Stimulated activated CD8-positive, alpha-beta memory T cell treated with anti-CD3 and anti-CD28 coated beads, Interleukin-7, amount 100 ng/mL, for 1 hour (primary cell): ENCODE data around the gene INO80.

Experiments
- DNase-seq, 2 donors: peaks; one replicate each; pipeline ENCODE4 v3.0.0-alpha.2; 2020; ENCODE audit warnings: low read depth in 2 of 2

The INO80 gene

DNA sequence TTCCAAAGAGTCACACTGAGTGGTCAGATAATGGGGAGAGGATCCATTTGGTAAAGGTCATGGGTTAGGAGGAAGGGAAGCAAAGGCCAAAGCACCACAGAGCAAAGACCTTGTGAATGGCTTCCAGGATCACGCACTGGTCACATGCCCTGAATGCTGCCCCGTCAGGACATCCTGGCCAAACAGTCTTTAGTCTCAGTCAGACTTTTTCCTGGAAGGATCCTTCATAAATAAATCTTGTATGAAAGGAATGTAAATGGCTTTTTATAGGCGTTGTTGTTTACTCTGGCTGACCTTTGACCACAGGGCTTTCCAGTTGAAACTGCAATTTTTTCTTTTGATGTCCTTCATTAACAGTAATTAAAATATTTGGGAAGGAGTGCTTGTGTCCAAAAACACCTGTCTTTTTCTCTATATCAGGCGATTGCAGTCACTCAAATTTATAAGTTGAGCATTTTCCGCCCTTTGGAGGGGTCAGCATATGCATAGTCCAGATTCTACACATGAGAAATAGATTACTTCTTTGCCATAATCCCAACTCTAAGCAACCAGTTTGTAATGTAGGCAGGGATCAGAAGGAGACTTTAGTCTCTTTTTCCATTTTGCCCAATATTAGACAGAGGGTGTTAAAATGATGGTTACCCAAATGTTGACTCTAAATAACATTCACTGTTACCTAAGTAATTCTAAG lies 114.4 kb downstream of the INO80 start:
- DNase-seq = no peak

DNA sequence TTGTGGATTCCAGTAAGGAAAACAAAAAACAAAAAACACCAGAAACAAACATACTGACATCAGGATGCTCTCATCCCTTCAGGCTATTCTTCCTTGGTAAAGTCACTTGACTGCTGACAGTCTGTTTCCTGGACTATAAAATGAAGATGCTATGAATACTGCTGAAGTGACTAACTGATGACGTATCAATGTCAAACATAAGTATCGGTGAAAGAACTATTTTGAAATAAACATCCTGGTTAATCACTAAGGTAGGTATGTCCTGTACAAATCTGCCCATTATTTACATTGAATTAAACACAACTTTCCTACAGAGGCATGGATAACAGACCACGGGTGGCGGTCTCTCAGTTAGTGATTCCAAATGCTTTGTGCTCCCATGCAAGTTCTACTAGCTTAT lies 116.9 kb downstream of the INO80 start:
- no peak for DNase-seq

DNA sequence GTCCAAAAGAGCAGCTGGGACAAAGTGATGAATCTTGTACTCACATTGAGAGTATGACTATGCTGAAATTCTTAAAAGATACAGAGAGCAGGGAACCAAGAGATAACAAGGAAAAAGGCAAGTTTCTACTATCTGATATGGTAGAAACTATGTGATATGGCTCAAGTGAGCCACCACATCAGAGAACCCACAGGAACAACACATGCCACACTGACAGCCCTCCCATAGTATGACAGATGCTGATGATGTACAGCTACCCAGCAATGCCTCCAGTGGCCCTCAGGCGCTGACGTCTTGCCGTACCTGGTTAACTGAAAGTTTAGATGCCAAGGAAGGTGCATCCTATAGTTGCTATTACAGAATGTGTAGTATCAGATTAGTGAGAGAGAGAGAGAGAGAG lies 120.4 kb downstream of the INO80 start:
- DNase-seq = no peak

DNA sequence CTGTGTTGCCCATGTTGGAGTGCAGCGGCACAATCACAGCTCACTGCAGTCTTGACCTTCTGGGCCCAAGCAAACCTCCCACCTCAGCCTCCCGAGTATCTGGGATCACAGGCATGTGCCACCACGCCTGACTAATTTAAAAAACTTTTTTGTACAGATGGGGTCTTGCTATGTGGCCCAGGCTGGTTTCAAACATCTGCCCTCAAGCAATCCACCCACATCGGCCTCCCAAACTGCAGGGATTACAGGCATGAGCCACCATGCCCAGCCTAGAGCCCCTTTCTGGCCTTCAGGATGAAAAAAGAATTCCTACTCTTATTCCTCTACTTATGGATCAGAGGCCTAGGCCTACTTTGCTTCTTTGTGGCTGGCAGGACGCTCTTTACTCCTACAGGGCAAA lies 123.3 kb downstream of the INO80 start:
- no peak for DNase-seq

DNA sequence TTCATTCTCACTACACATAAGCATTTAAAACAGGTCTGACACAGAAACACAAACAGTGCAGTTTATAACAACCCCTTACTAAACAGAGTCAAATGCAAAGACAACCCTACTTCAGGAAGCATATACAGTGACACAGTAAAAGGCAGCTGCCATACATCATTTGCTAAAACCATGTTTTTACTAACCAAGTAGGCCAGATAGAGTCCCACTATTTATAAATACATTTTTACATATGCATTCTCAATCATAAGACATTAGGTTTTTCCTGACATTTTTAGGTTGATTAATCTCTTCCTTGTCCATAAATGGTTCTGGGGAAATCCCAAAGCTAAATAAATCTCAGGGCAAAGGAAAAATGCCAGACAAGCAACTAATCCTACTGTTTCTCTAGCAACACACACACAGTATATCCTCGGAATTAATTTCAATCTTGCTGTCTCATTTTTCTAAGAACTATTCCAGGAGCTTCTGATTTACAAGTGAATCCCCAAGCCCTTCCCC lies 123.8 kb downstream of the INO80 start:
- DNase-seq = no peak

DNA sequence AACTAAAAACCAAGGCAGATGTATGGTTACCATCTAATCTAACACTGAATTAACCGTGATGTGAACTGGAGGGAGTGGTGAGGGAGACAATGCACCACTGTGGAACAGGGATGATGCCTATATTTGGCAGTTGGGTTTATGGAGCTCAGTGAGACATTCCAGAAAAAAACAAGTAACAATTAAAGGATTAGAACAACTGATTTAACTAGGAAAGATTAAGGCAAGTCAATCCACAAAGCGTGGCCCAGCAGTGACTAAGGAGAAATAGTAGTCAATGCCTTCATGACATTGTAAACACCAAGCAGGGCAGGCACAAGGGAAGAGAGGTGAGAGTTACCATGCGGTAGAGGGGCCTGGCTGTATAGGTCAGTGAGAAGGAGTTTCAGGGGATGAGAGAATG lies 124.7 kb downstream of the INO80 start:
- DNase-seq = no peak

DNA sequence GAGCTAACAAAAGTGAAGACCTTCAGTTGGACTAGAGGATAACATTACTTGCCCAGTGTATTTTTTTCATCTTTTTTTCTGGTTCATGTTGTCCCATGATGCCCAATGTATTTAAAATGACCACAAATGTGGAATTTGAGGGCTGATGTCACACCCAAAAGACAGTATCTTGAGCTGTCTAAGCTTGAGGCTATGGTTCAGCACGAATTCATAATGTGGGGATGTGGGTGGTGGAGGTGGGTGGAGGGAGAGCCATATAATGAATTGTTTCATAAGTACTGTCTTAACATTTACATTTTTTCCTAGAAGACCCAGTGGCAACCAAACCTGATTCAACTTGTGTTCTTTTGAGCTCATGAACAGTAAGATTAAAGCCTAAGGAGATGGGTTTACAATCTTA lies 125.3 kb downstream of the INO80 start:
- no peak for DNase-seq

DNA sequence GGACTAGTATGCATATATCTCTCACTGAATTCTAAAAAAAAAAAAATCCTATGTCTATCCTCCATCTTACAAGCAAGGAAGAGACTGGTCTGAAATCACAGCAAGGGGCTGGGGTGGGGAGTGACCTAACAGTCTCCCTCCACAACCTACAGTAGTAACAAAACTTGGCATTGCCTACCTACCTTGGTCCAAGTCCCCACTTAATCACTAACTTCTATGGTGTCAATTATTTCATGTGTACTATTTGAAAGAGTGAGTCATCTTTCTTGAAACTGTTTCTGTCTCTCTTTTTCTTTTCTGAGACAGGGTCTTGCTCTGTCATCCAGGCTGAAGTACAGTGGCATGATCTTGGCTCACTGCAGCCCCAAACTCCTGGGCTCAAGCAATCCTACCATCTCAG lies 126.0 kb downstream of the INO80 start:
- DNase-seq = no peak

DNA sequence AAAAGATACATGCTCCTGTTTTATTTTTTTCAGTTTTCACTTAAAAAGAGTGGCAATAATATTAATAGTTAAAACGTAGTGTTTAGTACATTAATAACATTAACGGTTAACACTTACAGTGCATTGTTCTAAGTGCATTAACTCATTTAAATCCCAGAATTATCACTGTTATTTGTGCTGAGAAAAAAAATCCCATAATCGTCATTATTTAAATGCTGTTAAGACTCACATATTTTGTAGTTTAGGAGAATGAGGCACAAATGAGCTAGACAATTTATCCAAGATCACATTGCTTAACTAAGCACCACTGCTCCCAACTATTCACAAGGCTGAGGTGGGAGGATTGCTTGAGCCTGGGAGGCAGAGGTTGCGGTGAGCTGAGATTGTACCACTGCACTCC lies 127.9 kb downstream of the INO80 start:
- no peak for DNase-seq

DNA sequence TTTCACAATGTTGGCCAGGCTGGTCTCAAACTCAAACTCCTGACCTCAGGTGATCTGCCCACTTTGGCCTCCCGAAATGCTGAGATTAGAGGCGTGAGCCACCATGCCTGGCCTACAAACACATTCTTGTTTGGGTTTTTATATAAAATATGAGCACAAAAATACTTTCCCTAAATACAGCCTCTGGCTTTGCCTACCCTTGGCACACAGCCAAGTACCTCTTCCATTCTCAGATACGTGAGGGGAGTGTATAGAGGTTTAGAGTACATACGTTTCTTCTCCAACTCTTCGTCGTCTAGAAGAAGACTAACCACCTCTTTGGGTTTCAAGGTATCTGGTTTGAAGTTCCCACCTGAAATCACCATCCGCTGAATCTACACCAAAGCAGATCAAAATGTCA lies 129.3 kb downstream of the INO80 start:
- no peak for DNase-seq

DNA sequence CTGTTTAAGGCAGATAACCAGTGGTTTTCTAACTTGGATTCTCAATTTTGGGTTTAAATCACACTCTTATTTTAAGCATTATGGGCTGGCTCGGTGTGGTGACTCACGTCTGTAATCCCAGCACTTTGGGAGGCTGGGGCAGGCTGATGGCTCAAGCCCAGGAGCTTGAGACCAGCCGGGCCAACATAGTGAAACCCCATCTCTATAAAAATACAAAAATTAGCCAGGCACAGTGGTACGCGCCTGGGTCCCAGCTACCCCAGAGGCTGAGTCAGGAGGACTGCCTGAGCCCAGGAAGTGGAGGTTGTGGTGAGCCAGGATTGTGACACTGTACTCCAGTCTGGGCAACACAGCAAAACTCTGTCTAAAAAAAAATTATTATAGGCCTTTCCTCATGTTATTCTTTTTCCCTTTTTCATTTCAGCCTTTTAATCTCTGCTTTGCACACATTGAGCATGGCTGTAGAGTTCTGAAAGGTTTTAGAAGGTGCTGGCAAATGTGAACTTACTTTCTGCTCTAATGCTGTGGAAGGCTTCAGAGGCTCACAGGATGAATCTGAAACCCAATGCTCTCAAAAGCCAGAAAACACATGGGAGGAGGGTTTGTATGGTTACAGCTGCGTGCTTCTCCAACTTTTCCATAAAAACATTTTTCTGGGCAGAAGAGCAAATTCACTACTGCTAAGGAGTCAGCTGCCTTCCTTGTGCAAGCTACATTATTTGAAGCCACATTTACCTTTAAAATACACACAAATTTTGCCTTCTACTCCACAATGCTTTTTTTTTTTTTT lies 130.3 kb downstream of the INO80 start:
- no peak for DNase-seq

DNA sequence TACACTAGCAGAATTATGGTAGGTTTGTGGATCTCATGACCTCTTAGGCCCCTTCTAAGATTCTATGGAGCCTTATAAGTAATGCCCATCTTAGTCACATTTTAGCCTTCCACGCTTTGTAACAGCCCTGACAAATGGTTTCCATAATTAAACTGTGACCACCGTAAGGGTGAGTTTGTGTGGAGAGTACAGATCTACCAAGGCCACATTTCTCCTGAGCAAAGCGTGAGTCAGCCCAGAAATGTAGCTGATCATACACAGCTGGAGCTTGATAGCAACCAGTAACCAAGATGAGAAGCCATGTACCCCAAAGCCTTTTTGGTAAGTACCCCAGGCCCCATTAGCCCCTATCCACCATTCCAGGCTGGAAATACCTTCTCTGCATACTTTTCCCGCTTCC lies 131.1 kb downstream of the INO80 start:
- DNase-seq = no peak

DNA sequence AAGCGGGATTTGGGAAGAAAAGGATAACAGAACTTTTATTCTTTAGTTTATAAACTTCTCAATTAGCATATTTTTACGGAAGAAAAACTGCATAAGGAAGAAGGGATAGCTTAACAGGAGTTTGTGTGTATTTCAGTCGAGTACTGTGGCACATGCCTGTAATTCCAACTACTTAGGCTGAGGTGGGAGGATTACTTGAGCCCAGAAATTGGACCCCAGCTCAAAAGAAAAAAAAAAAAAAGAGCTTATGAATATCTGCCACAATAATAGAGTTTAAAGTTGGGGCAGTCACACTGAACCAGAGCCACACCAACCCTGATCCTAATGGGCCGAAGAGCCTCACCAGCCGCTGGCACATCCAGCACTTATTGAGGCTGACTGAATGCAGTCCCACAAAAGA lies 131.7 kb downstream of the INO80 start:
- DNase-seq = no peak

DNA sequence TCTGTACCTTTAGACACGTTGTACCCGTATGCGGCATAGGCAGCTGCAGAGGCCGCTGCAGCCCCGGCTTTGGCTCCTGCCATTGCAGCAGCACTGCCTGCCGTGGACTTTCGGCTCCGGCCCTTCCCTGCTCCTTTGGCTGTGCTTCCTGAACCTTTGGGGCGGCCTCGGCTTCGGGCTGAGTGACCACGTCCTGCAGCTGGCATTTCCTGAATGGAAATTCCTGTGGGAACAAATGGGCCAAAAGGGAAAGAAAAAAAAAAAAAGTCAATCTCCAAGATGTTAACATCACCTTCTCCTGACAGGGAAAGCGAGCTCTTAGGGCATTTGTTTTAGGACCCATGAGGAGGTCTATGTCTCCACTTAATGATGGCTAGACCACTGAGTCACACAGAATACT lies 133.2 kb downstream of the INO80 start:
- no peak for DNase-seq

DNA sequence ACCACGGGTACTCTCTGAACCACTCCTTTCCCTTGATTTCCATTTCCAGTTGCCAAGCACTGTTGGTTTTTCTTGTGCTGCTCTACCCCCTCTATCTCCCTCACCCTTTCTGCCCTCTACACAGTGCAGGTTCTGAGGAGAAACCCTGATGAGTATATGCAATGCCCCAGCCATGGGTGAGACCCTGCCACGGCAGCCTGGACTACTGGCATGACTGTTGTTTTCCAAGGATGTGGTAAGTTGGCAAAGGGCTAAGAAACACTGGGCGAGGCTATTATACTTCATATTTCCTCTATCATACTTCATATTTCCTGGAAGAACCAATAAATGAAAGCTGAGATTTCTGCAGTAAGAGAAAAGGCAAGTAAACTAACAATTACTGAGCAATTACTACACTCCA lies 134.9 kb downstream of the INO80 start:
- no peak for DNase-seq

DNA sequence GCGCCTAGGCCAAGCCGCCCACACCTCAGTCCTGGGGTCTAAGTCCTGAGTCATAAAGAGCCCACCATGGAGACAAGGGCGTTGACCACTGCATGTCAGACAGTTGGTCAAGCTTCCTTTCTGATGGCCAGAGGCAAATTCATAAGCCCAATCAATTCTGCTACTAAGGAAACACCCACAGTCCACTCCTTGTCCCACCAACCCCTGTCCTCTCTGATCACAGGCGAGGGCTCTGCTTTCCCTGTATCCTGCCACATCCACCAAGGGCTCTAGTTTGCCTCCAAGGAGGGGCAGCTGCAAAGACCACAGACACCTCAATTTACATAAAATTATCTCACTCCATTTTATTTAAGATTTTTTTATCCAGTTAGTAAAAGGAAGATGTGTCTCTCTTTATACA lies 137.5 kb downstream of the INO80 start:
- DNase-seq = no peak

DNA sequence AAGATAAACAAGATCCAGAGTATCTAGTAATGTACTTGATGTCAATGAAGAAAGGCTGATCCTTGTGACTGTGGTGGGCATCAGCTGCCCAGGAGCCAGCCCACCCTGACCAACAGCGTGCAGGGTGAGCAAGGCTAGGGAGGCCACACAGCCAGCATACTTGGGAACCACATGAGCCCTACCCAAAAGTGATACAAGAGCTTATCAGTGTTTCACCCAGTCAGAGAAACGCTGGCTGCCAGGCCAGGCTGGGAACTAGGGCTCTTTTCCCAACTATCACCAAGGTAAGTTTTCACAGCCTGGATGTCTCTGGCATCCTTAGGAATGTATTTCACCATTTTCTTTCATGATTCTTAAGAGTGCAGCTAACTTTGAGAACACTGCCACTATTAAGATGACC lies 137.9 kb downstream of the INO80 start:
- no peak for DNase-seq

DNA sequence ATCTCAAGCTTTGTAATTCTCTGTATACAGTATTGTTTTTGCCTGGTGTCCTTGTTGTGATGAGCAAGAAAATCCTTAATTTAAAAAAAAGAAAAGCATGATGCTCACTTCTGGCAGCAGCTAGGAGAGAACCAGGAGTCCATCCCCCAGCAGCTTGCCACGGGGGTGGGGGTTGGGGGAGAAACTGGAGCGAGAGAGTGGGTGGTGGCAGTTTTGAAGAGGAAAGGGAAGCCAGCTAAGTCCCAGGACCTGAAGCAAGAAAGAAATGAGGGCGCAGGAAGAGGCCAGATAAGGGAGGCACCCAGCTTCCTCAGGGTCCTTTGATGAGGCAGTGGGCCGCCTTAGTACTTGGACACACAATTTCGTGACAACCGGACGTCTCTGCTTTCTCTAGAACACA lies 139.3 kb downstream of the INO80 start:
- no peak for DNase-seq

DNA sequence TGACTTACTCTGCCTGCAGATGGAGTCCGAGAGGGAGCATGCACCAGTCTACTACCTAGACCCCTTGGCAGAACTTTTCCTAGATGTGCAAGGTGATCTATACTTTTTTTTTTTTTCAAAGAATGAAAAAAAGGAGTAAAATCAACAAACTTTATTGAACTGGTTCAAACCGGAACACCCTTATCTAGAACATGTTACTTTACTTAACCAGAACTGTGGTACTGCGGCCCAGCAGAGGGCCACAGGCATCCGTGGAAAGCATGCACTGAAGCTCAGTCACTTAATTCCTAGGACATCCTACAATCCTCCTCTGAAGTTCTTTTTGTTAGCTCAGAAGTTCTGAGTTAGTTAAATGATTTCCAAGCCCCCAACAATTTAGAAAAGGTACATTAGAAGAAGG lies 141.2 kb downstream of the INO80 start:
- DNase-seq = no peak

DNA sequence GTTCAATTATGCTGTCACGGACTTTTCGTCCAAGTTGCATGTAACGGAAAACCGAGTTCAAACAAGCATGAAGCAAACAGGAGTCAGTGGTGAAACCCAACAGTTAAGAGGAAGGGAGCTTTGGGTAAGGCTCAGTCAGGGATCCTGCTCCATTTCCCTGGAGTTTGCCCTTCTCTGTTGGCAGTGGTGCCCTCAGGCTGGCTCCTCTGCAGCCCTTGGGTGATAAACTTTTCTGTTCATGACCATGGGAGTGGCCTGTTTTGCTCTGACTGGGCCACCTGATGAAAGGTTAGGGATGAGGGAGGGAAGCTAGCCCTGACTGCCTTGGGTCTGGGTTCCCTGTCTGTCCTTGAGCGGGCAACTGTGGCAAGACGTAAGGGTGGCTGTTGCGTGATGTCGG lies 146.7 kb downstream of the INO80 start:
- no peak for DNase-seq

DNA sequence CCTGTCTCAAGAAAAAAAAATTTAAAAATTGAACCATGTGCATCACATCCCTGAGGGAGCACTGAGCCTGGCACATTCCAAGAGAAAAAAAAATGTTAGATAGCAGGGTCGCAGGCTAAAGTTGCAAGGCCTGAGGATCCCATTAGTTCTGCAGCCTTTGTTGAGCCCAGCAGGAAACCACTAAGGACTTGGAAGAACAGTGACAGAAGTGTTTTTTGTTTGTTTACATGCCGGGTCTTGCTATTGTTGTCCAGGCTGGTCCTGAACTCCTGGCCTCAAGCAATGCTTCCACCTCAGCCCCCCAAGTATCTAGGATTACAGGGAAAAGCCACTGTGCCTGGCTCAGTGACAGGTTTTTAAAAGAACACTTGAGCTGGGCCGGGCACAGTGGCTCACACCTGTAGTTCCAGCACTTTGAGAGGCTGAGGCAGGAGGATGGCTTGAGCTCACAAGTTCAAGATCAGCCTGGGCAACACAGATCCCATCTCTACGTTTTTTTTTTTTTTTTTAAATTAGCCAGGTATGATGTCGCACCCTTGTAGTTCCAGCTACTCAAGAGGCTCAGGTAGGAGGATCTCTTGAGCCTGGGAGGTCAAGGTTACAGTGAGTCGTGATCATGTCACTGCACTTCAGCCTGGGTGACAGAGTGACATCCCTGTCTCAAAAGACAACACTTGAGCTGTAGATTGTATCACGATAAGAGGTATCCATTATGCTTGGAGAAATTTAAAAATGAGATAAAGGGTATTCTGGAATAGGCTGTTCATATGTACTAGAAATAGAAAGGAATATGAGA lies 147.6 kb downstream of the INO80 start:
- DNase-seq = no peak

DNA sequence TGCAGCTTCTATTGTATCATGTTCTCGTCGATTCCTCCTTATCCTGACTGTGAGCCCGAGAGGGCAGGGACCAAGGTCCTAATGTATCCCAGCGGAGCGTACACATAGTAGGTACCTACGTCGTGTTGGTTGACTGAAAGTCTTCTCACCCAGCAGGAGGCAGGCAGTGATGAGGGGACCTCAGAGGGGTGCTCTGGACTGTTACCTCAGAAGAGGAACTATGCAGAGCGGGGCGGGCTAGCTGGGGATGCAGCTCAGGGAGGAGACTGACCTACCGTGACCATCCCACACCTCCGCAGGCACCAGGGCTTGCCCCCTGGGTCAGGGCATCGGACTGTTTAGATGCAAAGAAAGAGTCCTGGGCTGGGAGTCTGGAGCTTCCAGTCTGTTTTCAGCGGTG lies 151.4 kb downstream of the INO80 start:
- DNase-seq = no peak

DNA sequence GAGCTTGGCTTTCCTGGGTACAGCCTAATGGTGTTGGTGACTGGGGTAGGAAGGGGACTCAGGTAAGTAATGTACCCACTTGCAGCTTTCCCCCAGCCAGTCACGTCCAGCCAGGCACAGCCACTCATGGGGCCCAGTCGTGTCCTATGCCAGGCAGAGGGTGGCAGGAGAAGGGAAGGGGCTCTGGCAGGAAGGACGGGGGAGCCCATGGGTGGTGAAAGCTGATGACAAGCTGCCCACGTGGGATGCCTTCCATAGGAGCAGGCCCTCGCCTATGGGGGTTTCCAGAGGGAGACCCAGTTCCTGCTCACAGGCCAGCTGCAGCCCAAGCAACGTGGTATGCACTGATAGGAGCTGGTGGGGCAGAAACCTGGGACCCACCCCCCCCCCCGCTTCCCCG lies 152.1 kb downstream of the INO80 start:
- DNase-seq = no peak
